Measurements from ENCODE around the gene HELB.

The HELB gene

GRCh38 chr12:66359300-66359699 is 57.0 kb downstream of the HELB start:
- in situ Hi-C loops (cut with MboI; ENCODE audit: low sequenced_read_pairs), result no loop called here

- in situ Hi-C loops (cut with MboI; ENCODE audit: low sequenced_read_pairs), result no loop called here
These were observed 59.4 kb downstream of the HELB start for GRCh38 chr12:66361703-66362102.

GRCh38 chr12:66365718-66366490 is 63.6 kb downstream of the HELB start:
- in situ Hi-C loops (cut with MboI; ENCODE audit: low sequenced_read_pairs), result no loop called here

- in situ Hi-C loops (cut with MboI; ENCODE audit: low sequenced_read_pairs), result no loop called here
These were observed 64.8 kb downstream of the HELB start for GRCh38 chr12:66367015-66367667.

- in situ Hi-C loops (cut with MboI; ENCODE audit: low sequenced_read_pairs), result no loop called here
These were observed 69.7 kb downstream of the HELB start for GRCh38 chr12:66371982-66372381.

GRCh38 chr12:66375560-66375959 is 73.3 kb downstream of the HELB start:
- in situ Hi-C loops (cut with MboI; ENCODE audit: low sequenced_read_pairs), result no loop called here

- in situ Hi-C loops (cut with MboI; ENCODE audit: low sequenced_read_pairs), result no loop called here
These were observed 77.3 kb downstream of the HELB start for GRCh38 chr12:66379616-66380015.

GRCh38 chr12:66380769-66381535 is 78.7 kb downstream of the HELB start:
- in situ Hi-C loops (cut with MboI; ENCODE audit: low sequenced_read_pairs), result no loop called here

- in situ Hi-C loops (cut with MboI; ENCODE audit: low sequenced_read_pairs), result no loop called here
These were observed 84.8 kb downstream of the HELB start for GRCh38 chr12:66387117-66387516.
